PC-3 (cell line): ENCODE measurements around the gene FAM76A. TPM values are rescaled to one million over a fixed set of nuclear protein-coding genes. Genes with fewer than 3 reads are reported as not detected.
"Not testable (repeated sequence)": the region's sequence is repeated elsewhere in the genome, so short reads cannot be mapped to it uniquely, and the experiment has no call there.

Source experiments
- ATAC-seq: fragments of 200-7000 bp; cut with Tn5 transposase; 2 replicates; pipeline ENCODE4 v1.9.1; 2020; ENCODE audit warnings: mild to moderate bottlenecking, moderate library complexity
- BruUV-seq: library from RNA; stranded (reverse); fragments of 400-500 nt; replicated peaks from 2 replicates; lab custom pipeline; 2021; lab: Mats Ljungman, UMichigan
- CTCF ChIA-PET: fragments of 300-600 bp; sonication (Branson Sonifier 250); formaldehyde crosslinking; loops from one replicate; lab custom pipeline; 2022; ENCODE audit warnings: antibody characterized with exemption; lab: Charles Lee
- POLR2A ChIA-PET: fragments of 300-600 bp; sonication (Branson Sonifier 250); formaldehyde crosslinking; loops from one replicate; lab custom pipeline; 2022; ENCODE audit warnings: antibody characterized with exemption; ENCODE audit not compliant: unreplicated experiment; lab: Charles Lee
- DNase-seq: peaks from one replicate; pipeline ENCODE4 v3.0.0-alpha.2; 2015
- H2AFZ ChIP-seq: fragments of 300-600 bp; sonication (generic); 2 replicates; pipeline ENCODE4 v1.6.0; 2016; ENCODE audit warnings: antibody characterized with exemption, low read length
- H3F3A ChIP-seq: fragments of 300-600 bp; sonication (generic); one replicate; pipeline ENCODE4 v1.6.0; 2017; ENCODE audit warnings: antibody characterized with exemption, low read length, control low read depth, mild to moderate bottlenecking; ENCODE audit not compliant: unreplicated experiment
- H3K27ac ChIP-seq: fragments of 300-600 bp; sonication (generic); 2 replicates; pipeline ENCODE4 v1.5.1; 2016; ENCODE audit warnings: mild to moderate bottlenecking, low read length
- H3K27me3 ChIP-seq: fragments of 300-600 bp; sonication (generic); 2 replicates; pipeline ENCODE4 v1.6.1; 2016; ENCODE audit warnings: low read length, mixed read lengths
- H3K36me3 ChIP-seq: fragments of 300-600 bp; sonication (generic); 2 replicates; pipeline ENCODE4 v1.6.1; 2016; ENCODE audit warnings: low read depth, mixed run types, low read length, mixed read lengths
- H3K4me1 ChIP-seq: fragments of 300-600 bp; sonication (generic); 2 replicates; pipeline ENCODE4 v1.5.1; 2016; ENCODE audit warnings: low read length; ENCODE audit not compliant: insufficient read depth
- H3K4me2 ChIP-seq: fragments of 300-600 bp; sonication (generic); 2 replicates; pipeline ENCODE4 v1.6.0; 2016; ENCODE audit warnings: low read length
- H3K4me3 ChIP-seq: fragments of 300-600 bp; sonication (generic); 2 replicates; pipeline ENCODE4 v1.5.1; 2016; ENCODE audit warnings: mild to moderate bottlenecking, low read length, mixed read lengths
- H3K79me2 ChIP-seq: fragments of 300-600 bp; sonication (generic); 2 replicates; pipeline ENCODE4 v1.6.1; 2017; ENCODE audit warnings: low read length, mixed read lengths
- H3K9ac ChIP-seq: fragments of 300-600 bp; sonication (generic); 2 replicates; pipeline ENCODE4 v1.6.0; 2016; ENCODE audit warnings: mild to moderate bottlenecking, low read length
- H3K9me2 ChIP-seq: fragments of 300-600 bp; sonication (generic); replicated peaks from 2 replicates; pipeline ENCODE4 v1.6.1; 2016; ENCODE audit warnings: mixed run types, low read length, mixed read lengths
- H3K9me3 ChIP-seq: fragments of 300-600 bp; sonication (generic); 2 replicates; pipeline ENCODE4 v1.6.1; 2016; ENCODE audit warnings: low read length, mixed read lengths
- H4K20me1 ChIP-seq: fragments of 300-600 bp; sonication (generic); 2 replicates; pipeline ENCODE4 v1.6.1; 2016; ENCODE audit warnings: low read length, mixed read lengths
- EZH2 ChIP-seq: fragments of 300-600 bp; sonication (generic); IDR thresholded peaks from one replicate; pipeline ENCODE4 v1.6.1; 2017; ENCODE audit warnings: antibody characterized with exemption, mild to moderate bottlenecking, low read length; ENCODE audit not compliant: unreplicated experiment
- EZH2phosphoT487 ChIP-seq: fragments of 300-600 bp; sonication (generic); IDR thresholded peaks from 2 replicates; pipeline ENCODE4 v1.6.1; 2018; ENCODE audit warnings: mild to moderate bottlenecking, antibody characterized with exemption, low read length, borderline replicate concordance
- intact Hi-C: fragments of 100-400 bp; cut with micrococcal nuclease; formaldehyde crosslinking; loops from 2 replicates; pipeline ENCODE4 v1.9.0; 2023
- total RNA-seq: library from RNA; depleted of rRNA; stranded (reverse); fragments of >200 nt; gene quantifications from 2 replicates; pipeline ENCODE4 v1.2.3, GENCODE V29; 2014
- TF ChIP-seq, protein P1 (sequence below): fragments of 300-600 bp; sonication (generic); conservative IDR thresholded peaks from 2 replicates; pipeline ENCODE4 v1.5.1; 2017; ENCODE audit warnings: antibody characterized with exemption, low read depth, mild to moderate bottlenecking, low read length

The FAM76A gene
- total RNA-seq, 1 experiment from 2014 or later, result 9.9 TPM

DNA sequence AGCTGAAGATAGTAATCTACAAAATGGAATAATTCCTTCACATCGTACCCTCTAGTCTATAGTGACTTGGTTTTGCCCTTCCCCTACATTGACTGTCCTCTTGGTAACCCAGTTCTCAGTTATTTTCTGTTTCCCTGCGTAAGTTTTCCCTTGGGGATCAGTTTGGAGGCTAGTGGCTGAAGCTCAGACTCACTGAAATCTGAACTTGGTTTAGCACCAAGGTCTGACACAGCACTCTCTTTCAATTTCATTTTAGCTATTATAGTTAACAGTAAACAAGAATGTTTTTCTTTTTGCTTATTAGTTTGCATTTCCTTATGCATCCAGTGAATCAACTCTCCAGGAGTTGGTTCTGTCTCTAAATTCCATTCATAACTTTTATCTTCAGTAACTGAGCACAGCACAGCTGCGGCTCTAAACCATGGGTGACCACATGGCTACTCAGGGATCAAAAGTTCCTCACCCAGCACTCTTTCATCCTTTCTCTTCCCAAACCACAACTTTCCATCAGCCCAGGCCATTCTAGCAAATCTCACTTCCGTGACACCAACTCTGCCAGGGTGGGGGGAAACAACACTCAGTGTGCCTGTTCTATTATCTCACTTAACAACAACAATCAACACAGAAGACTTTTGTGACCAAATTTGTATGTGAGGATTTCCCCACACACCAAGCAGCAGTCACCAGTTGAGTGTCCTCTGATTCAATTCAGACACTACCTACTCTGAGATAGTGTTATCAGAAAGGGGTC lies 36.2 kb upstream of the FAM76A start:
- POLR2A ChIA-PET, result no interaction called here
- Histone ChIP-seq H3F3A (no peaks in the 10 kb centered on the region), H3K9me3 (no peaks in the 10 kb centered on the region), H3K36me3 (no peaks in the 10 kb centered on the region), H4K20me1 (no peaks in the 10 kb centered on the region), H3K9ac (no peak overlapping the region), H3K4me3 (no peak overlapping the region), H3K9me2 (no peaks in the 10 kb centered on the region), H3K4me1 (no peaks in the 10 kb centered on the region), H3K4me2 (no peak overlapping the region), H3K27ac (no peak overlapping the region), H3K27me3 (peaks cover 37% of the 10 kb centered on the region), H2AFZ (no peak overlapping the region), H3K79me2 (no peaks in the 10 kb centered on the region)
- no peak for TF ChIP-seq EZH2phosphoT487
- no peak for TF ChIP-seq EZH2
- TF ChIP-seq, protein P1, sequence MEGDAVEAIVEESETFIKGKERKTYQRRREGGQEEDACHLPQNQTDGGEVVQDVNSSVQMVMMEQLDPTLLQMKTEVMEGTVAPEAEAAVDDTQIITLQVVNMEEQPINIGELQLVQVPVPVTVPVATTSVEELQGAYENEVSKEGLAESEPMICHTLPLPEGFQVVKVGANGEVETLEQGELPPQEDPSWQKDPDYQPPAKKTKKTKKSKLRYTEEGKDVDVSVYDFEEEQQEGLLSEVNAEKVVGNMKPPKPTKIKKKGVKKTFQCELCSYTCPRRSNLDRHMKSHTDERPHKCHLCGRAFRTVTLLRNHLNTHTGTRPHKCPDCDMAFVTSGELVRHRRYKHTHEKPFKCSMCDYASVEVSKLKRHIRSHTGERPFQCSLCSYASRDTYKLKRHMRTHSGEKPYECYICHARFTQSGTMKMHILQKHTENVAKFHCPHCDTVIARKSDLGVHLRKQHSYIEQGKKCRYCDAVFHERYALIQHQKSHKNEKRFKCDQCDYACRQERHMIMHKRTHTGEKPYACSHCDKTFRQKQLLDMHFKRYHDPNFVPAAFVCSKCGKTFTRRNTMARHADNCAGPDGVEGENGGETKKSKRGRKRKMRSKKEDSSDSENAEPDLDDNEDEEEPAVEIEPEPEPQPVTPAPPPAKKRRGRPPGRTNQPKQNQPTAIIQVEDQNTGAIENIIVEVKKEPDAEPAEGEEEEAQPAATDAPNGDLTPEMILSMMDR, result no peak
- no peak for DNase-seq
- BruUV-seq, result no TSS peak
- CTCF ChIA-PET, result no interaction called here
- intact Hi-C loops, result no loop called here
- no peak for ATAC-seq

DNA sequence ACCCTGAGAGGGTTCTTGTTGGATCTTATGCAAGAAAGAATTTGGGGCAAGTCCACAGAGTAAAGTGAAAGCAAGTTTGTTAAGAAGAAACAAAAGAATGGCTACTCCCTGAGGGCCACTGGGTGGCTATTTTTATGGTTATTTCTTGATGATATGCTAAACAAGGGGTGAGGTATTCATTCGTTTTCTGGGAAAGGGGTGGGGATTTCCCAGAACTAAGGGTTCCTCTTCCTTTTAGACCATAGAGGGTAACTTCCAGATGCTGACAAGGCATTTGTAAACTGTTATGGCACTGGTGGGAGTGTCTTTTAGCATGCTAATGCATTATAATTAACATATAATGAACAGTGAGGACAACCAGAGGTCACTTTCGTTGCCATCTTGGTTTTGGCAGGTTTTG lies 35.6 kb upstream of the FAM76A start:
- DNase-seq (no peak), ATAC-seq (no peak)
- Histone ChIP-seq H3K79me2 (no peaks in the 10 kb centered on the region), H3K27ac (no peak overlapping the region), H3K9me3 (no peaks in the 10 kb centered on the region), H3F3A (no peaks in the 10 kb centered on the region), H3K4me2 (no peak overlapping the region), H2AFZ (no peak overlapping the region), H3K4me1 (no peaks in the 10 kb centered on the region), H3K27me3 (peaks cover 37% of the 10 kb centered on the region), H3K9me2 (no peaks in the 10 kb centered on the region), H3K9ac (no peak overlapping the region), H3K36me3 (no peaks in the 10 kb centered on the region), H4K20me1 (no peaks in the 10 kb centered on the region), H3K4me3 (no peak overlapping the region)
- TF ChIP-seq EZH2phosphoT487, result no peak
- POLR2A ChIA-PET, result no interaction called here
- BruUV-seq, result no TSS peak
- CTCF ChIA-PET, result no interaction called here
- intact Hi-C loops, result no loop called here

DNA sequence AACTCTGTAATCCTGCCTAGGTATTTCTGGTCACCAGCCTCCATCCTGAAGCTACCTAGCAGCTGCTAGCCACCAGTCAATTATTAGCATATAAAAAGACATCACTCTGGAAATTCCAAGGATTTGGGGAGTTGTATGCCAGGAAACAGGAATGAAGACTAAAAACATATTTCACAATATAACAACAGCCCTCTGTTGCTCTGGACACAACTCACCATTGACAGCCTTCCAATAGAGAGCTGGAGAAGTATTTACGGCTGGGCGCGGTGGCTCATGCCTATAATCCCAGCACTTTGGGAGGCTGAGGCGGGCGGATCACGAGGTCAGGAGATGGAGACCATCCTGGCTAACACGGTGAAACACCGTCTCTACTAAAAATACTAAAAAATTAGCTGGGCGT lies 28.9 kb upstream of the FAM76A start:
- H4K20me1 ChIP-seq, BruUV-seq, H3K4me1 ChIP-seq, CTCF ChIA-PET, H3K9me3 ChIP-seq, intact Hi-C loops, H3F3A ChIP-seq, H3K4me3 ChIP-seq, DNase-seq, H2AFZ ChIP-seq, H3K4me2 ChIP-seq, H3K9ac ChIP-seq, ATAC-seq, H3K27me3 ChIP-seq, H3K27ac ChIP-seq, H3K36me3 ChIP-seq, H3K79me2 ChIP-seq, H3K9me2 ChIP-seq: not testable (repeated sequence)
- POLR2A ChIA-PET, result interaction anchor here (0.6 kb wide), 1 partner anchor 25 kb away, joined by 3 read pairs; the partner anchor contains the start of gene IFI6
